Activated B cell treated with CpG ODN at 0.5 μM for 24 hours (primary cell): ENCODE data around the gene POU2F1. TPM values are rescaled to one million over a fixed set of nuclear protein-coding genes. Genes with fewer than 3 reads are reported as not detected.
"Not testable (repeated sequence)": the region's sequence is repeated elsewhere in the genome, so short reads cannot be mapped to it uniquely, and the experiment has no call there.

Source experiments
- ATAC-seq: fragments of 200-7000 bp; cut with Tn5 transposase; one replicate; pipeline ENCODE4 v1.10.0; 2021; ENCODE audit warnings: low read depth, mild to moderate bottlenecking, moderate library complexity
- CTCF ChIA-PET: fragments of 350-600 bp; sonication (Branson Sonifier 250); formaldehyde crosslinking; loops from one replicate; lab custom pipeline; 2021; ENCODE audit warnings: antibody characterized with exemption; lab: Charles Lee
- POLR2A ChIA-PET: fragments of 350-600 bp; sonication (Branson Sonifier 250); formaldehyde crosslinking; loops from one replicate; lab custom pipeline; 2021; ENCODE audit warnings: antibody characterized with exemption; lab: Charles Lee
- DNase-seq: peaks from one replicate; pipeline ENCODE4 v3.0.0; 2022
- H3K27ac Mint-ChIP-seq: one replicate; pipeline ENCODE4 v1.8.0; 2020; ENCODE audit warnings: mixed read lengths
- H3K27me3 Mint-ChIP-seq: one replicate; pipeline ENCODE4 v1.8.0; 2021; ENCODE audit warnings: mixed read lengths
- H3K36me3 Mint-ChIP-seq: one replicate; pipeline ENCODE4 v1.8.0; 2021; ENCODE audit warnings: low read depth, mixed read lengths
- H3K4me1 Mint-ChIP-seq: one replicate; pipeline ENCODE4 v1.8.0; 2021; ENCODE audit warnings: mixed read lengths
- H3K4me3 Mint-ChIP-seq: one replicate; pipeline ENCODE4 v1.8.0; 2020; ENCODE audit warnings: mild to moderate bottlenecking, mixed read lengths
- H3K9me3 Mint-ChIP-seq: one replicate; pipeline ENCODE4 v1.8.0; 2020; ENCODE audit warnings: mixed read lengths
- intact Hi-C: fragments of 100-400 bp; cut with micrococcal nuclease; formaldehyde crosslinking; loops from one replicate; pipeline ENCODE4 v1.15.1; 2024
- total RNA-seq: library from RNA; stranded (reverse); gene quantifications from 2 replicates; pipeline ENCODE4 v1.2.3, GENCODE V29; 2022
- TF ChIP-seq, protein P1 (sequence below): fragments of 200-600 bp; IDR thresholded peaks from one replicate; pipeline ENCODE4 v1.8.0; 2022; ENCODE audit warnings: antibody characterized with exemption, mild to moderate bottlenecking

POU2F1 gene
- total RNA-seq, 1 donor from 2014 or later, result 35.5 TPM

DNA sequence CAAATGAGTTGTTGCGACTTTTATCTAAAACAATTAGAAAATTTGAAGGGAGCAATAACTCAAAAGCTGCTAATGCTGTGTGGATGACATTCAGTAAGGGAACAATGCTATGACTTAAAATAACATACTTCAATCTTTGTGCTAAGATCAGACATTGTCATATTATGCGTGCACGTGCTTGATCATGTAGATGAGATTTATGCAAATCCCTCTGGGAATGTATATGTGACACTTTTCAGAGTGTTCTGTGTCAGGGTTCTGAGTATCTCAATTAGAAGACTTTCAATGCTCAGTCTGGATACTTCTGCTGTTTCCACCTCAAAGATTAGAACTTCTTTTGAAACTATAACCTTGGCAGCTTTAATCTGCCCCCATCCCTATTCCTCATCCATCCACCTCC, 18.6 kb upstream of the POU2F1 start:
- ChIA-PET POLR2A (interaction anchor here (1.3 kb wide), 1 partner anchor 18 kb away, joined by 4 read pairs; no protein-coding TSS in a partner anchor), CTCF (no interaction called here)
- Mint-ChIP-seq H3K4me3 (no peak overlapping the region), H3K27ac (no peak overlapping the region), H3K9me3 (peaks cover 5% of the 10 kb centered on the region), H3K27me3 (no peaks in the 10 kb centered on the region), H3K4me1 (no peaks in the 10 kb centered on the region), H3K36me3 (peaks cover 2% of the 10 kb centered on the region)
- TF ChIP-seq, protein P1, sequence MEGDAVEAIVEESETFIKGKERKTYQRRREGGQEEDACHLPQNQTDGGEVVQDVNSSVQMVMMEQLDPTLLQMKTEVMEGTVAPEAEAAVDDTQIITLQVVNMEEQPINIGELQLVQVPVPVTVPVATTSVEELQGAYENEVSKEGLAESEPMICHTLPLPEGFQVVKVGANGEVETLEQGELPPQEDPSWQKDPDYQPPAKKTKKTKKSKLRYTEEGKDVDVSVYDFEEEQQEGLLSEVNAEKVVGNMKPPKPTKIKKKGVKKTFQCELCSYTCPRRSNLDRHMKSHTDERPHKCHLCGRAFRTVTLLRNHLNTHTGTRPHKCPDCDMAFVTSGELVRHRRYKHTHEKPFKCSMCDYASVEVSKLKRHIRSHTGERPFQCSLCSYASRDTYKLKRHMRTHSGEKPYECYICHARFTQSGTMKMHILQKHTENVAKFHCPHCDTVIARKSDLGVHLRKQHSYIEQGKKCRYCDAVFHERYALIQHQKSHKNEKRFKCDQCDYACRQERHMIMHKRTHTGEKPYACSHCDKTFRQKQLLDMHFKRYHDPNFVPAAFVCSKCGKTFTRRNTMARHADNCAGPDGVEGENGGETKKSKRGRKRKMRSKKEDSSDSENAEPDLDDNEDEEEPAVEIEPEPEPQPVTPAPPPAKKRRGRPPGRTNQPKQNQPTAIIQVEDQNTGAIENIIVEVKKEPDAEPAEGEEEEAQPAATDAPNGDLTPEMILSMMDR, result no peak
- DNase-seq (no peak), ATAC-seq (no peak)
- intact Hi-C loops, result no loop called here

DNA sequence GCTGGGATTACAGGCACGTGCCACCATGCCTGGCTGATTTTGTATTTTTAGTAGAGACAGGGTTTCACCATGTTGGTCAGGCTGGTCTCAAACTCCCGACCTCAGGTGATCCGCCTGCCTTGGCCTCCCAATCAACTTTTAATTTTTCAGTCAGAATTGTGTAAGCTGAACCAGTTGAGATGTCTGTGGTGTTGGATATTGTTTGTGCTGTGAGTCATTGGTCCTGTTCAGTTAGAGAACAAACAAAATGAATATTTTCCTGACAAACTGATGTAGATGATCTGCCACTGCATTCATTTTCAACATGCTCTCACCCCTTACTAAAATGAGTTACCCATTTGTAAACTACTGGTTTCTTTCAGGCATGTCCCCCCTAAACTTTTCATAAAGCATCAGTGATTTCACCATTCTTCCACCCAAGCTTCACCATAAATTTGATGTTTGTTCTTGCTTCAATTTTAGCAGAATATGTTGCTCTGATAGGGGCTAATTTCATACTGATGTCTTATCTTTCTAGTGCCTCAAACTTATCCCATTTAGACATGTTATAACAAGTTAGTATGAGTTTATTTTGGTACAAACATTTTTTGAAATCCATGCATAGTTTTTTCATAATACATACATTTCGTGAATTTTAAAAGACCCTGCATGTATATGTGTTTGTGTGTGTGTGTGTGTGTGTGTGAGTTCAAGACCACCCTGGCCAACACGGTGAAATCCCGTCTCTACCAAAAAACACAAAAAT, 15.2 kb upstream of the POU2F1 start:
- POLR2A ChIA-PET, H3K27me3 Mint-ChIP-seq, H3K4me3 Mint-ChIP-seq: not testable (repeated sequence)

DNA sequence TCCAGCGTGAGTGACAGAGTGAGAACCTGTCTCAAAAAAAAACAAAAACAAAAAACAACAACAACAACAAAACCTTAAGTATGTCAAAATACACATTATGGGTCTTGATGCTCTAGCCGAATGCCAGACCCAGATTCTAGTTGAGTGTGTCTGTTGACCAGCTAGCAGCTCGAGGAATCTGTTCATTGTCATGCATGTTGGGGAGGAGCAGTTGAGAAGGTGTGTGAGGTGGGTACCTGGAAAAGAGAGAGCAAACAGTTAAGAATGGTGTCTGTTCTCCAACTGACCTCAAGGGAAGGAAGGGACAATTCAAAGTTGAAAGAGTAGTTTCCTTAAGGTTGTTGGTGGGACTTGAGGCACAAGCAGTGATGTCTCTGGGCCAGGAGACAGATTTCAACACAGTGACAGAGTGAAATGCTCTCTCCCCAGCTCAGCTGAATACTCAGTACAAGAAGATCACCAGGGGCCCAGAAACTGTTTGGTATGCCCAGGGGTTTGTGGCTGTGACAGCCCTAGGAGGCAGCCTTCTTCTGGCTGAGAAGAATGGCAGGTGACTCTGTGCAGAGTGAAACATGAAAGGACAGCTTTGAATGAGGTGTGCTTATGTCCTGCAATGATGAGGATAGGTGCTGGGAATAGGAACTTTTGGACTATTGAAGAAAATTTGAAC, 14.4 kb upstream of the POU2F1 start:
- Mint-ChIP-seq H3K27me3 (no peaks in the 10 kb centered on the region), H3K27ac (no peak overlapping the region), H3K36me3 (peaks cover 2% of the 10 kb centered on the region), H3K4me1 (peaks cover 7% of the 10 kb centered on the region), H3K9me3 (peaks cover 25% of the 10 kb centered on the region), H3K4me3 (no peak overlapping the region)
- TF ChIP-seq, protein P1, result no peak
- ATAC-seq, result no peak
- ChIA-PET CTCF (no interaction called here), POLR2A (no interaction called here)
- DNase-seq, result no peak
- intact Hi-C loops, result no loop called here

More for the DNA sequence above, 15.2 kb upstream of the POU2F1 start:
- DNase-seq, ATAC-seq, H3K27ac Mint-ChIP-seq, H3K4me1 Mint-ChIP-seq, CTCF ChIA-PET, intact Hi-C loops, H3K36me3 Mint-ChIP-seq: not testable (repeated sequence)
- H3K9me3 Mint-ChIP-seq, result peaks cover 25% of the 10 kb centered on the region

DNA sequence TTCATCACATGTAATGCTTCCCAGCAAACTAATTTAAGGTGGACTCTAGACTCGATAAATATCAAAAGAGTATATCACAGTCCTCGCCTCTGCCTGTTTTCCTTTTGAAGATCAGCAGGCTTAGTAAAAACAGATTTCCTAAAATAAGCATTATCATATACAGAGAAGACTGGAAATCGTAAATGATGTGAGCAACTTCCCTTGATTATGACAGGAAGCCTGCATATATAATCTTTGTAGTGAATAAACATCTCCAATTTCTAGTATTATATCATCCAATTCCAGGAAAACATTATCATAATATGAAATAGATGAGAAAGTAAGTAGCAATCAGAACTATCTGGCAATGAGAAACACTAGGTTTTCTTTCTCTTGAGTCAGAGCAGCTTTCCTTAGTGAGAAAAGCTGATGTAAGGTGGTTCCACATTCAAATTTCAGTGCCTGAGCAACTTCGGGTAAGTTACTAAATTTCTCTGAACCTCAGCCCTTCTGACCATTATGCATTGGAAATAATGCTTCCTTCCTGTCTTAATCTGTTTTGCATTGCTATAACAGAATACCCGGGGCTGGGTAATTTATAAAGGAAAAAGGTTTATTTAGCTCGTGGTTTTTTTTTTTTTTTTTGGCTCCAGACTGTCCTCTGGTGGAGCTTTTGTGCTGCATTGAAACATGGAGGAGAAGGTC, 12.6 kb upstream of the POU2F1 start:
- Mint-ChIP-seq H3K27ac (no peak overlapping the region), H3K27me3 (no peaks in the 10 kb centered on the region), H3K4me1 (peaks cover 7% of the 10 kb centered on the region), H3K4me3 (no peak overlapping the region), H3K36me3 (peaks cover 2% of the 10 kb centered on the region), H3K9me3 (peaks cover 25% of the 10 kb centered on the region)
- ATAC-seq (no peak), DNase-seq (no peak)
- CTCF ChIA-PET, result no interaction called here
- TF ChIP-seq, protein P1, result no peak
- intact Hi-C loops, result no loop called here
- POLR2A ChIA-PET, result interaction anchor here (0.5 to 0.6 kb wide), 2 partner anchors 12 to 21 kb away, joined by 3 to 5 read pairs; partner anchors contain the start of gene POU2F1

DNA sequence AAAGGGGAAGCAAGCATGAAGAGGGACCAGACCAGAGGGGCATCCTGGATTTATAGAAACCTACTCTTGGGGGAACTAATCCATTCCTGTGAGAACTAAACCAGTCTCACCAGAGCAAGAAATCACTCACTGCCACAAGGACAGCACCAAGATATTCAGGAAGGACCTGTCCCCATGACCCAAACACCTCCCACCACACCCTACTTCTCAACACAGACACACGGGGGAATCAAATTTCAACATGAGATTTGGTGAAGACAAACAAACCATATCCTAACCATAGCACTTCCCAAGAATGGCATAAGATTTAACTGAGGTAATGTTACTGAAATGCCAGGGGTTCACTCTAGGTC, 12.1 kb upstream of the POU2F1 start:
- intact Hi-C loops, result no loop called here
- H3K4me1 Mint-ChIP-seq, result peaks cover 7% of the 10 kb centered on the region
- H3K4me3 Mint-ChIP-seq, result no peak overlapping the region
- POLR2A ChIA-PET, result interaction anchor here (0.6 kb wide), 1 partner anchor 20 kb away, joined by 3 read pairs; no protein-coding TSS in a partner anchor
- H3K36me3 Mint-ChIP-seq, result peaks cover 2% of the 10 kb centered on the region
- no peaks in the 10 kb centered on the region for H3K27me3 Mint-ChIP-seq
- TF ChIP-seq, protein P1, result no peak
- ATAC-seq (no peak), DNase-seq (no peak)
- CTCF ChIA-PET, result no interaction called here
- H3K9me3 Mint-ChIP-seq, result peaks cover 25% of the 10 kb centered on the region
- H3K27ac Mint-ChIP-seq, result no peak overlapping the region
